Adipose tissue (tissue), 3 donors: ENCODE data around the gene FCHSD2. TPM values are rescaled to one million over a fixed set of nuclear protein-coding genes. Genes with fewer than 3 reads are reported as not detected.
"Not testable (repeated sequence)": the region's sequence is repeated elsewhere in the genome, so short reads cannot be mapped to it uniquely, and the experiment has no call there.

Experiments
- H3K27ac ChIP-seq: one replicate; pipeline ENCODE4 v1.5.1; 2013; ENCODE audit warnings: low read depth, low read length
- WGBS, 3 donors: extraction: QIAGEN DNeasy Blood & Tissue Kit; methylation state at CpG; one replicate each; pipeline ENCODE4 v1.1.7; 2013; 5-methylcytosine and 5-hydroxymethylcytosine counted together
- polyA plus RNA-seq, 3 donors: library from polyadenylated mRNA; stranded (reverse); fragments of 200-250 nt; gene quantifications; one replicate each; pipeline ENCODE4 v1.2.3, GENCODE V29; 2013
- donor health status: healthy with polysubstance abuse.
- donor health status: Bipolar disorder and iron deficiency.
- donor health status: healthy.

The FCHSD2 gene
- polyA plus RNA-seq, 3 donors, result 4.9 to 17.8 (median 16.3) TPM

- WGBS, 3 donors, result 68 to 96% (median 93%) methylated on average over 1 of the region's 1 CpG
- H3K27ac ChIP-seq, result no peak overlapping the region
Measured at GRCh38 chr11:73034777-73035176, 107.3 kb downstream of the FCHSD2 start.

GRCh38 chr11:73034331-73034730, 107.8 kb downstream of the FCHSD2 start:
- H3K27ac ChIP-seq, result no peak overlapping the region
- 49 to 63% (median 51%) methylated on average over 3 of the region's 3 CpGs for WGBS, 3 donors

- H3K27ac ChIP-seq, result no peak overlapping the region
- WGBS, 3 donors, result 95 to 98% (median 98%) methylated on average over 3 of the region's 3 CpGs
Measured at GRCh38 chr11:73030130-73030529, 112.0 kb downstream of the FCHSD2 start.

- no peak overlapping the region for H3K27ac ChIP-seq
- 48 to 87% (median 65%) methylated on average over 2 of the region's 2 CpGs for WGBS, 3 donors
Measured at GRCh38 chr11:73029403-73029802, 112.7 kb downstream of the FCHSD2 start.

GRCh38 chr11:73028611-73029010, 113.5 kb downstream of the FCHSD2 start:
- WGBS, 3 donors, result 56 to 93% (median 63%) methylated on average over 4 of the region's 4 CpGs
- no peak overlapping the region for H3K27ac ChIP-seq

- not testable (repeated sequence) for H3K27ac ChIP-seq
- WGBS, 3 donors, result 94 to 97% (median 97%) methylated on average over 2 of the region's 2 CpGs
Measured at GRCh38 chr11:73027840-73028239, 114.3 kb downstream of the FCHSD2 start.

GRCh38 chr11:73024639-73025038, 117.5 kb downstream of the FCHSD2 start:
- H3K27ac ChIP-seq, result no peak overlapping the region
- 96 to 97% (median 96%) methylated on average over 5 of the region's 5 CpGs for WGBS, 3 donors

- WGBS, 3 donors, result 74 to 91% (median 90%) methylated on average over 1 of the region's 1 CpG
- no peak overlapping the region for H3K27ac ChIP-seq
Measured at GRCh38 chr11:73019996-73020395, 122.1 kb downstream of the FCHSD2 start.

- no peak overlapping the region for H3K27ac ChIP-seq
Measured at GRCh38 chr11:73019449-73019848, 122.7 kb downstream of the FCHSD2 start.

GRCh38 chr11:73018856-73019255, 123.3 kb downstream of the FCHSD2 start:
- H3K27ac ChIP-seq, result no peak overlapping the region

- WGBS, 3 donors, result 94 to 96% (median 95%) methylated on average over 8 of the region's 8 CpGs
Measured at GRCh38 chr11:73017024-73017751, 124.9 kb downstream of the FCHSD2 start.

GRCh38 chr11:73013021-73013420, 129.1 kb downstream of the FCHSD2 start:
- WGBS, 3 donors, result 65 to 83% (median 78%) methylated on average over 1 of the region's 1 CpG
- H3K27ac ChIP-seq, result no peak overlapping the region

More at GRCh38 chr11:73017024-73017751, 124.9 kb downstream of the FCHSD2 start:
- no peak overlapping the region for H3K27ac ChIP-seq

- H3K27ac ChIP-seq, result no peak overlapping the region
- WGBS, 3 donors, result 64 to 86% (median 84%) methylated on average over 2 of the region's 2 CpGs
Measured at GRCh38 chr11:73012121-73012863, 129.8 kb downstream of the FCHSD2 start.

GRCh38 chr11:73011126-73011817, 130.8 kb downstream of the FCHSD2 start:
- WGBS, 3 donors, result 71 to 97% (median 93%) methylated on average over 2 of the region's 2 CpGs
- no peak overlapping the region for H3K27ac ChIP-seq

GRCh38 chr11:73009972-73010371, 132.1 kb downstream of the FCHSD2 start:
- H3K27ac ChIP-seq, result no peak overlapping the region

- WGBS, 3 donors, result 98% methylated on average over 3 of the region's 3 CpGs
- H3K27ac ChIP-seq, result no peak overlapping the region
Measured at GRCh38 chr11:73004088-73004487, 138.0 kb downstream of the FCHSD2 start.

- H3K27ac ChIP-seq, result no peak overlapping the region
Measured at GRCh38 chr11:73003088-73003487, 139.0 kb downstream of the FCHSD2 start.

GRCh38 chr11:73002214-73002613, 139.9 kb downstream of the FCHSD2 start:
- H3K27ac ChIP-seq, result no peak overlapping the region
- 77 to 84% (median 80%) methylated on average over 2 of the region's 2 CpGs for WGBS, 3 donors

GRCh38 chr11:73001615-73002014, 140.5 kb downstream of the FCHSD2 start:
- 63 to 83% (median 76%) methylated on average over 4 of the region's 4 CpGs for WGBS, 3 donors
- no peak overlapping the region for H3K27ac ChIP-seq

- H3K27ac ChIP-seq, result no peak overlapping the region
Measured at GRCh38 chr11:72998676-72999075, 143.4 kb downstream of the FCHSD2 start.
